Mucosa of descending colon (tissue), 3 donors: ENCODE results near the gene XPO1. TPM values are rescaled to one million over a fixed set of nuclear protein-coding genes. Genes with fewer than 3 reads are reported as not detected.
"Not testable (repeated sequence)": the region's sequence is repeated elsewhere in the genome, so short reads cannot be mapped to it uniquely, and the experiment has no call there.

Experiments
- ATAC-seq: fragments of 200-7000 bp; cut with Tn5 transposase; one replicate; pipeline ENCODE4 v1.9.1; 2020; ENCODE audit warnings: mild to moderate bottlenecking, moderate library complexity
- DNase-seq, 3 donors: peaks; one replicate each; pipeline ENCODE4 v3.0.0-alpha.2; 2020
- H3K36me3 ChIP-seq: fragments of 200-600 bp; one replicate; pipeline ENCODE4 v1.8.0; 2021; ENCODE audit warnings: low read depth, mild to moderate bottlenecking
- H3K4me1 ChIP-seq: fragments of 200-600 bp; one replicate; pipeline ENCODE4 v1.8.0; 2021; ENCODE audit warnings: low read depth, mild to moderate bottlenecking
- H3K4me3 ChIP-seq: fragments of 200-600 bp; one replicate; pipeline ENCODE4 v1.8.0; 2021; ENCODE audit warnings: mild to moderate bottlenecking
- H3K9me3 ChIP-seq: fragments of 200-600 bp; one replicate; pipeline ENCODE4 v1.8.0; 2021; ENCODE audit warnings: mild to moderate bottlenecking
- intact Hi-C, 2 donors: fragments of 100-400 bp; cut with DNase I in 1 of 2; cut with micrococcal nuclease in 1 of 2; formaldehyde crosslinking; loops; one replicate each; pipeline versions ENCODE4 v1.11.0 to v1.11.1; 2022; cut with DNase I, micrococcal nuclease
- total RNA-seq, 3 donors: library from RNA; stranded (reverse); fragmentation: NEBNext Ultra II Directional in 2 of 3; extraction: Animal tissue kit (Norgen Biotek cat#: 25700) in 2 of 3; gene quantifications; one replicate each; pipeline versions ENCODE4 v1.2.1 to v1.2.4, GENCODE V29; 2021 to 2023
- TF ChIP-seq, protein P1 (sequence below): fragments of 200-600 bp; IDR thresholded peaks from one replicate; pipeline ENCODE4 v1.8.0; 2022; ENCODE audit warnings: antibody characterized with exemption, mild to moderate bottlenecking
- donor health status: DM: no; HTN: no; CAD: no; lungs with moderate emphysema.
- donor health status: DM: no; HTN: no; CAD: no.
- donor health status: DM: no; HTN: yes; CAD: no.

XPO1 gene
- total RNA-seq, 3 donors from 2014 or later = 76.8 to 94.1 (median 87.5) TPM

- DNase-seq (no peak), ATAC-seq (no peak)
- Histone ChIP-seq H3K9me3 (no peaks in the 10 kb centered on the region), H3K4me1 (no peaks in the 10 kb centered on the region), H3K4me3 (no peak overlapping the region), H3K36me3 (no peaks in the 10 kb centered on the region)
- TF ChIP-seq, protein P1, sequence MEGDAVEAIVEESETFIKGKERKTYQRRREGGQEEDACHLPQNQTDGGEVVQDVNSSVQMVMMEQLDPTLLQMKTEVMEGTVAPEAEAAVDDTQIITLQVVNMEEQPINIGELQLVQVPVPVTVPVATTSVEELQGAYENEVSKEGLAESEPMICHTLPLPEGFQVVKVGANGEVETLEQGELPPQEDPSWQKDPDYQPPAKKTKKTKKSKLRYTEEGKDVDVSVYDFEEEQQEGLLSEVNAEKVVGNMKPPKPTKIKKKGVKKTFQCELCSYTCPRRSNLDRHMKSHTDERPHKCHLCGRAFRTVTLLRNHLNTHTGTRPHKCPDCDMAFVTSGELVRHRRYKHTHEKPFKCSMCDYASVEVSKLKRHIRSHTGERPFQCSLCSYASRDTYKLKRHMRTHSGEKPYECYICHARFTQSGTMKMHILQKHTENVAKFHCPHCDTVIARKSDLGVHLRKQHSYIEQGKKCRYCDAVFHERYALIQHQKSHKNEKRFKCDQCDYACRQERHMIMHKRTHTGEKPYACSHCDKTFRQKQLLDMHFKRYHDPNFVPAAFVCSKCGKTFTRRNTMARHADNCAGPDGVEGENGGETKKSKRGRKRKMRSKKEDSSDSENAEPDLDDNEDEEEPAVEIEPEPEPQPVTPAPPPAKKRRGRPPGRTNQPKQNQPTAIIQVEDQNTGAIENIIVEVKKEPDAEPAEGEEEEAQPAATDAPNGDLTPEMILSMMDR = no peak
- intact Hi-C loops = no loop called here
Measured at GRCh38 chr2:61456070-61456745, 81.9 kb downstream of the XPO1 start.

DNA sequence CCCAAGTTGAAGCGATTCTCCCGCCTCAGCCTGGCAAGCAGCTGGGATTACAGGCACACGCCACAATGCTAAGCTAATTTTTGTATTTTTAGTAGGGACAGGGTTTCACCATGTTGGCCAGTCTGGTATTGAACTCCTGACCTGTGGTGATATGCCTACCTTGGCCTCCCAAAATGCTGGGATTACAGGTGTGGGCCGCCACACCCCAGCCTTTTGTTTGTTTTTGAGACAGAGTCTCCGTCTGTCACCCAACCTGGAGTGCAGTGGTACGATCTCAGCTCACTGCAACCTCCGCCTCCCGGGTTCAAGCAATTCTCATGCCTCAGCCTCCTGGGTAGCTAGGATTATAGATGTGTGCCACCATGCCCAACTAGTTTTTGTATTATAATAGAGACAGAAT lies 83.2 kb downstream of the XPO1 start:
- H3K36me3 ChIP-seq, ATAC-seq, H3K4me1 ChIP-seq, intact Hi-C loops, DNase-seq, H3K4me3 ChIP-seq, H3K9me3 ChIP-seq: not testable (repeated sequence)

GRCh38 chr2:61454383-61454782 lies 83.8 kb downstream of the XPO1 start:
- no peak overlapping the region for H3K4me3 ChIP-seq
- ATAC-seq (no peak), DNase-seq (no peak)
- no peaks in the 10 kb centered on the region for H3K9me3 ChIP-seq
- TF ChIP-seq, protein P1 = no peak
- no peaks in the 10 kb centered on the region for H3K4me1 ChIP-seq
- intact Hi-C loops = no loop called here
- no peaks in the 10 kb centered on the region for H3K36me3 ChIP-seq

DNA sequence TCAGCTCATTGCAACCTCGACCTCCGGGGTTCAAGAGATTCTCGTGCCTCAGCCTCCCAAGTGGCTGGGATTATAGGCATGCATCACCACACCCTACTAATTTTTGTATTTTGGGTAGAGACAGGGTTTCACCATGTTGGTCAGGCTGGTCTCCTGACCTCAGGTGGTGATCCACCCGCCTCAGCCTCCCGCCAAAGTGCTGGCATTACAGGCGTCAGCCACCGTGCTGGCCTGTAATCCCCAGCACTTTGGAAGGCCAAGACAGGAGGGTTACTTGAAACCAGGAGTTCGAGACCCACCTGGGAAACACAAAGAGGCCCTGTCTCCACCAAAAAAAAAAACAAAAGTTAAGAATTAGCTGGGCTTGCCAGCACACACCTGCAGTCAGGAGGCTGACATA lies 85.8 kb downstream of the XPO1 start:
- intact Hi-C loops = no loop called here
- Histone ChIP-seq H3K36me3 (no peaks in the 10 kb centered on the region), H3K4me1 (no peaks in the 10 kb centered on the region), H3K9me3 (no peaks in the 10 kb centered on the region), H3K4me3 (no peak overlapping the region)
- TF ChIP-seq, protein P1 = no peak
- DNase-seq (peak in 1 of 3 donors; percentile 7), ATAC-seq (no peak)

DNA sequence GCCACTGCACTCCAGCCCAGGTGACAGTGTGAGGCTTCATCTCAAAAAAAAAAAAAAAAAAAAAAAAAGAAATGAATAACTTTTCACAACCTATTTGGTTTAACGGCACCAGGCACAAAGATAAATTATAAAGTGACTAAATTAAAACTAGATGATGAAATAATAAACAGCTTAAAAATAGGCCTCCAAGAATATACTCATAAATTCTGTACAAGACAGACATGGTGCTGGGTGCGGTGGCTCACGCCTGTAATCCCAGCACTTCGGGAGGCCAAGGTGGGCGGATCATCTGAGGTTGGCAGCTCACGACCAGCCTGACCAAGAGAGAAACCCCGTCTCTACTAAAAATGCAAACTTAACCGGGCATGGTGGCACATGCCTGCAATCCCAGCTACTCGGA lies 87.0 kb downstream of the XPO1 start:
- Histone ChIP-seq H3K4me1 (peaks cover 6% of the 10 kb centered on the region), H3K4me3 (no peak overlapping the region), H3K36me3 (no peaks in the 10 kb centered on the region), H3K9me3 (no peaks in the 10 kb centered on the region)
- intact Hi-C loops = no loop called here
- DNase-seq (peak in 1 of 3 donors; percentile 16), ATAC-seq (no peak)
- TF ChIP-seq, protein P1 = no peak

DNA sequence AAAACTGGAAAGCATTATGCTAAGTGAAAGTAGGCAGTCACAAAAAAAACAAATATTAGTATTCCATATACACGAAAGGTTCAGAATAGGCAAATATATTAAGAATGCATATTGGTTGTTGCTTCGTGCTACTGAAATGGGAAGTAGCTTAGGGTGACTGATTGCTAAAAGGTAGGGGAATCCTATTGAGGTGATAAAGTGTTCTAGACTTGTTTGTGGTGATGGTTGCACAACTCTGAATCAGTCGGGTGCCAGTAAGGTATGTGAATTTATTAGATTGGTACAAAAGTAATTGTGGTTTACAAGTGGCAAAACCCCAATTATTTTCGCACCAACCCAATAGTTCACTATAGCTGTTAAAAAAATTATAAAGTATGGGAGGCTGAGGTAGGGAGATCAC lies 88.0 kb downstream of the XPO1 start:
- no peak for ATAC-seq

More for the DNA sequence above, 88.0 kb downstream of the XPO1 start:
- Histone ChIP-seq H3K9me3 (no peaks in the 10 kb centered on the region), H3K36me3 (no peaks in the 10 kb centered on the region), H3K4me1 (peaks cover 8% of the 10 kb centered on the region), H3K4me3 (no peak overlapping the region)
- intact Hi-C loops = no loop called here
- DNase-seq = no peak
- TF ChIP-seq, protein P1 = no peak
